ENCODE results near the gene RYR3. TPM values are rescaled to one million over a fixed set of nuclear protein-coding genes. Genes with fewer than 3 reads are reported as not detected.

RYR3 gene
- total RNA-seq, 1 donor from 2014 or later, result not detected

- no peak for ATAC-seq (ENCODE audit: poor library complexity)
- intact Hi-C loops (cut with DNase I), result no loop called here
These were observed 60.4 kb downstream of the RYR3 start for GRCh38 chr15:33371159-33371558.

GRCh38 chr15:33374226-33374914 lies 63.6 kb downstream of the RYR3 start:
- intact Hi-C loops (cut with DNase I), result no loop called here

More at GRCh38 chr15:33371159-33371558, 60.4 kb downstream of the RYR3 start:
- no peak for DNase-seq

GRCh38 chr15:33375236-33375635 lies 64.5 kb downstream of the RYR3 start:
- intact Hi-C loops (cut with DNase I), result no loop called here
- DNase-seq, result no peak
- ATAC-seq (ENCODE audit: poor library complexity), result no peak

More at GRCh38 chr15:33374226-33374914, 63.6 kb downstream of the RYR3 start:
- no peak for DNase-seq
- ATAC-seq (ENCODE audit: poor library complexity), result peak; percentile 36

- ATAC-seq (ENCODE audit: poor library complexity) (no peak), DNase-seq (no peak)
These were observed 66.4 kb downstream of the RYR3 start for GRCh38 chr15:33377204-33377603.

GRCh38 chr15:33378866-33379480 lies 68.2 kb downstream of the RYR3 start:
- intact Hi-C loops (cut with DNase I), result no loop called here
- ATAC-seq (ENCODE audit: poor library complexity) (no peak), DNase-seq (no peak)

More at GRCh38 chr15:33377204-33377603, 66.4 kb downstream of the RYR3 start:
- intact Hi-C loops (cut with DNase I), result no loop called here

- no peak for DNase-seq
- intact Hi-C loops (cut with DNase I), result no loop called here
- no peak for ATAC-seq (ENCODE audit: poor library complexity)
These were observed 69.6 kb downstream of the RYR3 start for GRCh38 chr15:33380406-33380805.

- intact Hi-C loops (cut with DNase I), result no loop called here
- ATAC-seq (ENCODE audit: poor library complexity), result no peak
These were observed 71.7 kb downstream of the RYR3 start for GRCh38 chr15:33382491-33382890.

GRCh38 chr15:33384307-33384706 lies 73.5 kb downstream of the RYR3 start:
- ATAC-seq (ENCODE audit: poor library complexity) (no peak), DNase-seq (no peak)
- intact Hi-C loops (cut with DNase I), result no loop called here

More at GRCh38 chr15:33382491-33382890, 71.7 kb downstream of the RYR3 start:
- DNase-seq, result no peak

GRCh38 chr15:33392453-33392852 lies 81.7 kb downstream of the RYR3 start:
- intact Hi-C loops (cut with DNase I), result no loop called here
- DNase-seq (no peak), ATAC-seq (ENCODE audit: poor library complexity) (no peak)

GRCh38 chr15:33393546-33393945 lies 82.8 kb downstream of the RYR3 start:
- DNase-seq (no peak), ATAC-seq (ENCODE audit: poor library complexity) (no peak)
- intact Hi-C loops (cut with DNase I), result no loop called here

- DNase-seq (no peak), ATAC-seq (ENCODE audit: poor library complexity) (no peak)
- intact Hi-C loops (cut with DNase I), result no loop called here
These were observed 84.6 kb downstream of the RYR3 start for GRCh38 chr15:33395321-33395720.

GRCh38 chr15:33395846-33396245 lies 85.1 kb downstream of the RYR3 start:
- ATAC-seq (ENCODE audit: poor library complexity), result no peak

GRCh38 chr15:33396475-33396874 lies 85.7 kb downstream of the RYR3 start:
- no peak for ATAC-seq (ENCODE audit: poor library complexity)
- no peak for DNase-seq
- intact Hi-C loops (cut with DNase I), result no loop called here

More at GRCh38 chr15:33395846-33396245, 85.1 kb downstream of the RYR3 start:
- intact Hi-C loops (cut with DNase I), result no loop called here
- DNase-seq, result no peak

GRCh38 chr15:33398555-33398954 lies 87.8 kb downstream of the RYR3 start:
- ATAC-seq (ENCODE audit: poor library complexity) (no peak), DNase-seq (no peak)
- intact Hi-C loops (cut with DNase I), result no loop called here

GRCh38 chr15:33400941-33401340 lies 90.2 kb downstream of the RYR3 start:
- intact Hi-C loops (cut with DNase I), result no loop called here
- ATAC-seq (ENCODE audit: poor library complexity), result no peak

GRCh38 chr15:33402600-33402999 lies 91.8 kb downstream of the RYR3 start:
- DNase-seq (no peak), ATAC-seq (ENCODE audit: poor library complexity) (no peak)
- intact Hi-C loops (cut with DNase I), result no loop called here

More at GRCh38 chr15:33400941-33401340, 90.2 kb downstream of the RYR3 start:
- DNase-seq, result no peak

GRCh38 chr15:33405096-33405495 lies 94.3 kb downstream of the RYR3 start:
- intact Hi-C loops (cut with DNase I), result no loop called here

GRCh38 chr15:33411596-33412540 lies 101.1 kb downstream of the RYR3 start:
- intact Hi-C loops (cut with DNase I), result no loop called here
- ATAC-seq (ENCODE audit: poor library complexity) (no peak), DNase-seq (no peak)

More at GRCh38 chr15:33405096-33405495, 94.3 kb downstream of the RYR3 start:
- DNase-seq (no peak), ATAC-seq (ENCODE audit: poor library complexity) (no peak)

GRCh38 chr15:33419701-33420100 lies 108.9 kb downstream of the RYR3 start:
- intact Hi-C loops (cut with DNase I), result no loop called here
- DNase-seq (no peak), ATAC-seq (ENCODE audit: poor library complexity) (no peak)
